HepG2 (cell line): ENCODE data around the gene SPA17. TPM values are rescaled to one million over a fixed set of nuclear protein-coding genes. Genes with fewer than 3 reads are reported as not detected.

Experiments
- ARID2 ChIP-seq: sonication (generic); formaldehyde crosslinking; IDR thresholded peaks from 2 replicates; pipeline ENCODE4 v1.8.1; 2022; ENCODE audit warnings: mild to moderate bottlenecking, missing genetic modification reagents, borderline replicate concordance
- EED ChIP-seq: sonication (generic); formaldehyde crosslinking; IDR thresholded peaks from 2 replicates; pipeline ENCODE4 v1.5.0; 2020; ENCODE audit warnings: mild to moderate bottlenecking, missing genetic modification reagents
- HDAC2 ChIP-seq: sonication (generic); formaldehyde crosslinking; IDR thresholded peaks from 2 replicates; pipeline ENCODE4 v1.4.0; 2020; ENCODE audit warnings: missing genetic modification reagents
- IRX3 ChIP-seq: sonication (generic); formaldehyde crosslinking; IDR thresholded peaks from 2 replicates; pipeline ENCODE4 v1.8.1; 2023; ENCODE audit warnings: mild to moderate bottlenecking, low read depth, missing genetic modification reagents, borderline replicate concordance
- MIER3 ChIP-seq: IDR thresholded peaks from 2 replicates; pipeline ENCODE4 v1.6.1; 2016; ENCODE audit warnings: missing compliant biosample characterization, borderline replicate concordance
- MZF1 ChIP-seq: sonication (generic); formaldehyde crosslinking; IDR thresholded peaks from 2 replicates; pipeline ENCODE4 v1.8.1; 2023; ENCODE audit warnings: mild to moderate bottlenecking, missing genetic modification reagents, borderline replicate concordance
- NFYC ChIP-seq: IDR thresholded peaks from 2 replicates; pipeline ENCODE4 v1.6.1; 2016; ENCODE audit warnings: missing genetic modification reagents, missing compliant biosample characterization
- NR1H2 ChIP-seq: sonication (generic); formaldehyde crosslinking; IDR thresholded peaks from 2 replicates; pipeline ENCODE4 v1.8.1; 2022; ENCODE audit warnings: low read depth, missing genetic modification reagents, borderline replicate concordance
- ONECUT2 ChIP-seq: sonication (generic); formaldehyde crosslinking; IDR thresholded peaks from 2 replicates; pipeline ENCODE4 v1.4.0; 2020; ENCODE audit warnings: missing genetic modification reagents
- PPARG ChIP-seq: conservative IDR thresholded peaks from 2 replicates; pipeline ENCODE4 v1.6.1; 2016; ENCODE audit warnings: missing biosample characterization, missing genetic modification reagents
- PRPF4 ChIP-seq: fragments of 200-400 bp; formaldehyde crosslinking; IDR thresholded peaks from 2 replicates; pipeline ENCODE4 v1.6.1; 2016; ENCODE audit warnings: low read length, low read depth; ENCODE audit not compliant: poor library complexity, severe bottlenecking
- SAP130 ChIP-seq: IDR thresholded peaks from 2 replicates; pipeline ENCODE4 v1.6.1; 2016; ENCODE audit warnings: low read depth
- SMARCC2 ChIP-seq: fragments of 450-650 bp; IDR thresholded peaks from 2 replicates; pipeline ENCODE4 v1.6.1; 2017; ENCODE audit warnings: antibody characterized with exemption, mild to moderate bottlenecking
- SUZ12 ChIP-seq: fragments of 150-350 bp; IDR thresholded peaks from 2 replicates; pipeline ENCODE4 v1.6.1; 2014; ENCODE audit warnings: low read depth, low read length
- SYNCRIP ChIP-seq: fragments of 200-400 bp; formaldehyde crosslinking; IDR thresholded peaks from 2 replicates; pipeline ENCODE4 v1.6.1; 2018; ENCODE audit warnings: mild to moderate bottlenecking, low read depth, low read length; ENCODE audit not compliant: insufficient read depth
- ZBTB20 ChIP-seq: sonication (generic); formaldehyde crosslinking; IDR thresholded peaks from 2 replicates; pipeline ENCODE4 v1.8.1; 2023; ENCODE audit warnings: missing genetic modification reagents, low read depth, mild to moderate bottlenecking, borderline replicate concordance
- ZNF224 ChIP-seq: sonication (generic); formaldehyde crosslinking; IDR thresholded peaks from 2 replicates; pipeline ENCODE4 v1.5.0; 2020; ENCODE audit warnings: mild to moderate bottlenecking, missing genetic modification reagents
- ZNF3 ChIP-seq: IDR thresholded peaks from 2 replicates; pipeline ENCODE4 v1.7.0; 2017; ENCODE audit warnings: inconsistent platforms
- ZNF329 ChIP-seq: sonication (generic); formaldehyde crosslinking; IDR thresholded peaks from 2 replicates; pipeline ENCODE4 v1.9.0; 2021; ENCODE audit warnings: low read depth, mild to moderate bottlenecking, missing genetic modification reagents
- ZNF382 ChIP-seq: sonication (generic); formaldehyde crosslinking; IDR thresholded peaks from 2 replicates; pipeline ENCODE4 v1.5.0; 2020; ENCODE audit warnings: missing genetic modification reagents, mild to moderate bottlenecking, borderline replicate concordance
- ZNF589 ChIP-seq: sonication (generic); formaldehyde crosslinking; conservative IDR thresholded peaks from 2 replicates; pipeline ENCODE4 v1.8.0; 2022; ENCODE audit warnings: mild to moderate bottlenecking, moderate library complexity, missing genetic modification reagents
- ZNF672 ChIP-seq: sonication (generic); formaldehyde crosslinking; IDR thresholded peaks from 2 replicates; pipeline ENCODE4 v1.8.1; 2022; ENCODE audit warnings: missing genetic modification reagents
- ZNF766 ChIP-seq: sonication (generic); formaldehyde crosslinking; IDR thresholded peaks from 2 replicates; pipeline ENCODE4 v1.5.0; 2020; ENCODE audit warnings: missing genetic modification reagents, borderline replicate concordance
- polyA plus RNA-seq, 8 experiments: library from polyadenylated mRNA; depleted of rRNA in 3 of 8; stranded (reverse) in 7 of 8; unstranded in 1 of 8; fragments of >200 nt; fragmentation: Illumina TruSeq in 4 of 8; extraction: Trizol in 4 of 8; gene quantifications; 2 replicates each; pipeline versions ENCODE4 v1.2.1 to v1.2.3, GENCODE V29; 2011 to 2016; ENCODE audit warnings: low read depth in 4 of 8, missing spikeins in 1 of 8, mixed read lengths in 1 of 8; ENCODE audit not compliant: insufficient read depth in 1 of 8
- total RNA-seq, 5 experiments: library from RNA; depleted of rRNA; stranded (reverse); fragments of >200 nt; fragmentation: Illumina TruSeq; extraction: Trizol; gene quantifications; 2 replicates each; pipeline ENCODE4 v1.2.3, GENCODE V29; 2016; ENCODE audit warnings: low read depth in 1 of 5
- TF ChIP-seq, protein P1 (sequence below): IDR thresholded peaks from 2 replicates; pipeline ENCODE4 v1.6.1; 2016; ENCODE audit warnings: missing compliant biosample characterization, missing genetic modification reagents, borderline replicate concordance
- TF ChIP-seq, protein P2 (sequence below): sonication (generic); formaldehyde crosslinking; IDR thresholded peaks from 2 replicates; pipeline ENCODE4 v1.8.1; 2022; ENCODE audit warnings: mild to moderate bottlenecking, missing genetic modification reagents
- TF ChIP-seq, protein P3 (sequence below): sonication (generic); formaldehyde crosslinking; IDR thresholded peaks from 2 replicates; pipeline ENCODE4 v1.5.0; 2020; ENCODE audit warnings: missing genetic modification reagents
- TF ChIP-seq, protein P4 (sequence below): sonication (generic); formaldehyde crosslinking; IDR thresholded peaks from 2 replicates; pipeline ENCODE4 v1.8.1; 2023; ENCODE audit warnings: mild to moderate bottlenecking, missing genetic modification reagents, borderline replicate concordance

The SPA17 gene
- total and polyA plus RNA-seq, 2 of the 13 experiments (the other 11 are each of a cell fraction or from before 2014, with no cell fraction given): 4.4 to 8.4 TPM

DNA sequence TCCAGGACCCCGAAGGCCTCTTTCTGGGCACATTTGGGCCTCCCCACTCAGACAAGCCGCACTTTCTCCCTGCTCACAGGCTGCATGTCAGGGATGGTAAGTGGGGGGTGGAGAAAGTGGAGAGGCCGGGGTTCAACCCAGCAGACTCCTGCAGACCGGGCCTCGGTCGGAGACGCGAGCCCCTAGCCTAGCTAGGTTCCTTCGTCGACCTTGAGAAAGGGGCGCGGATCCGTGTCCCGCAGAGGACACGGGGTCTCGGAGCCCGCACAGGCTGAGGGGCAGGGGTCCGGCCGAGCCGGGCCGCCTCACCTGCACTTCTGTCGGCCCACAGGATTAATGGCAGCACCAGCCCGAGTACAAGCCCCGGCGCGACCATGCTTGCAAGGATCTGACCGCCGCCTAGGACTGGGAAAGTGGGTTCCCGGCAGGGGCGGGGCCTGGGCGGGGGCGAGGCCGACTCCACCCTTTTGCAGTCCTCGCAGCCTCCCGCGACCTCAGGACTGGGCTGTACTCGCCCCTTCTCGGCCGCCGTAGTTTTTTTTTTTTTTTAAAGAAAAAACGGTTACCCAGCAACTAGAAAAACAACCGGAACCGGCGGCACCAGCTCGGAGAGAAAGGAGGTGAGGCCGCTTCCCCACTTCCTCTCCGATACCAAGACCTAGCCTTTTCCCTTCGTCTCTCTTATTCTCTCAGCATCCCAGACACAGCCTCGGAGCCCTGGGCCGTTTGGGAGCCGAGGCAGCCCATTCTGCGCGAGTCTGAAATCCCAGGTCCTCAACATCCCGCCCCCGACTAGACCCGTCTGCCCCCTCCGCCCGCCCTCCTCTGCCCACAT is at the start of gene SPA17, which contains the start of gene SIAE (continued):
- TF ChIP-seq ZNF382 (CRISPR knock-in tag) (no peak), ZNF672 (CRISPR knock-in tag) (no peak), NFYC (CRISPR knock-in tag) (no peak; the same call in 1 of the 2 replicates), HDAC2 (CRISPR knock-in tag) (0 out of 2 replicates have a peak, but pooled peaks have one; percentile 38), NR1H2 (no peak), SUZ12 (no peak), MZF1 (no peak), ZNF766 (CRISPR knock-in tag) (no peak), ZNF329 (no peak), ZNF3 (no peak), MIER3 (CRISPR knock-in tag) (no peak), SMARCC2 (no peak), ZNF589 (CRISPR knock-in tag) (no peak; the same call in 1 of the 2 replicates), ONECUT2 (no peak), ZBTB20 (CRISPR knock-in tag) (peak; percentile 63; the same call in 1 of the 2 replicates), EED (CRISPR knock-in tag) (peak; percentile 69; the same call in 1 of the 2 replicates), ZNF224 (CRISPR knock-in tag) (peak; percentile 73; the same call in 1 of the 2 replicates), SAP130 (CRISPR knock-in tag) (peak; percentile 90), IRX3 (no peak), PPARG (CRISPR knock-in tag) (no peak), PRPF4 (no peak), ARID2 (CRISPR knock-in tag) (no peak), SYNCRIP (no peak)
- TF ChIP-seq, protein P1, sequence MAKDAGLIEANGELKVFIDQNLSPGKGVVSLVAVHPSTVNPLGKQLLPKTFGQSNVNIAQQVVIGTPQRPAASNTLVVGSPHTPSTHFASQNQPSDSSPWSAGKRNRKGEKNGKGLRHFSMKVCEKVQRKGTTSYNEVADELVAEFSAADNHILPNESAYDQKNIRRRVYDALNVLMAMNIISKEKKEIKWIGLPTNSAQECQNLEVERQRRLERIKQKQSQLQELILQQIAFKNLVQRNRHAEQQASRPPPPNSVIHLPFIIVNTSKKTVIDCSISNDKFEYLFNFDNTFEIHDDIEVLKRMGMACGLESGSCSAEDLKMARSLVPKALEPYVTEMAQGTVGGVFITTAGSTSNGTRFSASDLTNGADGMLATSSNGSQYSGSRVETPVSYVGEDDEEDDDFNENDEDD (CRISPR knock-in tag): no peak
- TF ChIP-seq, protein P2, sequence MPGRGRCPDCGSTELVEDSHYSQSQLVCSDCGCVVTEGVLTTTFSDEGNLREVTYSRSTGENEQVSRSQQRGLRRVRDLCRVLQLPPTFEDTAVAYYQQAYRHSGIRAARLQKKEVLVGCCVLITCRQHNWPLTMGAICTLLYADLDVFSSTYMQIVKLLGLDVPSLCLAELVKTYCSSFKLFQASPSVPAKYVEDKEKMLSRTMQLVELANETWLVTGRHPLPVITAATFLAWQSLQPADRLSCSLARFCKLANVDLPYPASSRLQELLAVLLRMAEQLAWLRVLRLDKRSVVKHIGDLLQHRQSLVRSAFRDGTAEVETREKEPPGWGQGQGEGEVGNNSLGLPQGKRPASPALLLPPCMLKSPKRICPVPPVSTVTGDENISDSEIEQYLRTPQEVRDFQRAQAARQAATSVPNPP: no peak
- TF ChIP-seq, protein P3, sequence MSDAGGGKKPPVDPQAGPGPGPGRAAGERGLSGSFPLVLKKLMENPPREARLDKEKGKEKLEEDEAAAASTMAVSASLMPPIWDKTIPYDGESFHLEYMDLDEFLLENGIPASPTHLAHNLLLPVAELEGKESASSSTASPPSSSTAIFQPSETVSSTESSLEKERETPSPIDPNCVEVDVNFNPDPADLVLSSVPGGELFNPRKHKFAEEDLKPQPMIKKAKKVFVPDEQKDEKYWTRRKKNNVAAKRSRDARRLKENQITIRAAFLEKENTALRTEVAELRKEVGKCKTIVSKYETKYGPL (CRISPR knock-in tag): no peak
- TF ChIP-seq, protein P4, sequence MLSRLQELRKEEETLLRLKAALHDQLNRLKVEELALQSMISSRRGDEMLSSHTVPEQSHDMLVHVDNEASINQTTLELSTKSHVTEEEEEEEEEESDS (CRISPR knock-in tag): no peak
